ENCODE data around the gene ATXN3L.

The ATXN3L gene

GRCh38 chrX:13319953-13320352, at the start of gene ATXN3L:
Gene ATXN3L (minus strand): TSS chrX:13320053. CDS start chrX:13319934, 119 bp downstream.
- no peak within 1 kb of the TSS for H3K4me3 ChIP-seq (ENCODE audit: low read length)
- TF ChIP-seq CTCF (conservative IDR thresholded peaks at IDR 0.05; ENCODE audit: low read depth, low read length), result no peak
- no peak for DNase-seq (ENCODE audit: low read depth)

DNA sequence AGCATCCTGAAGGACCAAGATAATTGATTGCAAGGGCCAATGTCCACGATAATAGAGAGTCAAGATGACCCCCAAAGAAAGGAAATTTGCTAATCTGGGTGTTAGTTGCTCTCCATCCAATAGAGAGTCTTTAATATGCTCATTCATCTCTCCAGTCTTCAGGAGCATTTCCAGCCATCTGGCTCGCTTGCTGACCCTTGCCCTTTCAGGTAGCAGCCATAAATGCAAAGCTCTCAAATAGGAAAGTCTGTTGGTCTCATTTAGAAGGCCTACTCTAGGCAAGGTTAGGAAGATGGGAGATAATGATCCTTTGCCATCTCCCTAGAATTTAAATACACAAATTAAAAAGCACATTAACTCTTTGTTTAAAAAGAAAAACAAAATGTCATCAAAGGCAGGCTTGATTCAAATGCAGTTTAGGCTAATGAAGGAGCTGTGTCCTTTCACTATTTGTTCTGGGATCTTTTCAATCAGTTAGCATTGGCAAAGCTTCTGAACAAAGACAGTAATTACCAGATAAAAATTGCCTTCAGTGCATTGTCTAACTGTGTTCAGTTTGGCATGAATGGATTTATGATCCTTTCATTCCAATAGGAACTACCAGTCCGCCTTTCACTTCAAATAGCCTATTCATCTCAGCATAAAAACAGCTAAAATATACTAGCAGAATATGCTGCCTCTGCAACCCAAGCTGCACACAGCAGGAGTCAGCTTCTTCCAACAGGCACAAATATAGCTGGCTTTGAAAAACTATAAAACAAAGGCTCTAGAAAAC, 49.6 kb upstream of the ATXN3L start:
- no peak overlapping the region for H3K4me3 ChIP-seq (ENCODE audit: low read length)
- no peak for TF ChIP-seq CTCF (conservative IDR thresholded peaks at IDR 0.05; ENCODE audit: low read depth, low read length)
- DNase-seq (ENCODE audit: low read depth), result no peak

GRCh38 chrX:13367950-13368349, 48.1 kb upstream of the ATXN3L start:
- no peak for TF ChIP-seq CTCF (conservative IDR thresholded peaks at IDR 0.05; ENCODE audit: low read depth, low read length)
- no peak for DNase-seq (ENCODE audit: low read depth)
- no peak overlapping the region for H3K4me3 ChIP-seq (ENCODE audit: low read length)

DNA sequence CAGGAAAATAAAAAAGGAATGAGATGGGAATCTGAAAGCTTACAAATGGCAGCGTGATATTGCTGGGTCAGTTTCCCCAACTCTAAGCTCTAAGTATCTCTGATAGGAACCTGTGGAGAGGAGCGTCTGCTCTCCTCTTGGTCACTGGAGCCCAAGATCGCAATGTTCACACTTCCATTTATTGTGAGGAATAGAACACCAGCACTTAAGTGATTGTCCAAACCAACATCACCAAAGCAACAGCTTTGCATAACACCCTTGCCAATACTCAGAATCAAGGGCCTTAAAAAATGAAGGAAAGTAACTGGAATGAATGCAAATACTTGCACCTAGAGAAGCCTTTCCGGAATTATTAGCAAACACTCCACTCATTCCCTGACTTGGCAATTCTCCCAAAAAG, 46.8 kb upstream of the ATXN3L start:
- no peak for TF ChIP-seq CTCF (conservative IDR thresholded peaks at IDR 0.05; ENCODE audit: low read depth, low read length)
- no peak for DNase-seq (ENCODE audit: low read depth)
- no peak overlapping the region for H3K4me3 ChIP-seq (ENCODE audit: low read length)

GRCh38 chrX:13365161-13365560, 45.3 kb upstream of the ATXN3L start:
- DNase-seq (ENCODE audit: low read depth), result no peak

GRCh38 chrX:13364230-13364857, 44.5 kb upstream of the ATXN3L start:
- no peak for TF ChIP-seq CTCF (conservative IDR thresholded peaks at IDR 0.05; ENCODE audit: low read depth, low read length)
- DNase-seq (ENCODE audit: low read depth), result no peak
- no peak overlapping the region for H3K4me3 ChIP-seq (ENCODE audit: low read length)

More at GRCh38 chrX:13365161-13365560, 45.3 kb upstream of the ATXN3L start:
- no peak for TF ChIP-seq CTCF (conservative IDR thresholded peaks at IDR 0.05; ENCODE audit: low read depth, low read length)
- no peak overlapping the region for H3K4me3 ChIP-seq (ENCODE audit: low read length)

DNA sequence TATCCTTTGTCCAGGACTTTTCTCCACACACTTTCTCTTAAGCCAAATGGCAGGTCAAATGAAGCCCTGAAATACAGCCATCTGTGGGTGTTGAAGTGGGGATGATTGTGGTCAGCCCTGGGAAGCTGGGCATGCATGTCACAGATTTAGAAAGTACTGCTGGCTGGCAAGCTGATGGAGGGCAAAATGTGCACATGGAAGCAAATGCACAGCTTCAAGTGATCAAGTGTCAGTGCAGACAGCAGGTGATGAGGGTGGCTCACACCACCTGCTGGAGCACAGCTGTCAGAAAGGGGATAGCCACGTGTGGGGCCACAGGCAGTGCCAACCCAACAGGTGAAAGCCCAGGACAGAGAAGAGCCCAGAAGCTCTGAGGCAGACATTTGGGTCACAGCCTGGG, 40.3 kb upstream of the ATXN3L start:
- no peak for DNase-seq (ENCODE audit: low read depth)
- no peak overlapping the region for H3K4me3 ChIP-seq (ENCODE audit: low read length)
- no peak for TF ChIP-seq CTCF (conservative IDR thresholded peaks at IDR 0.05; ENCODE audit: low read depth, low read length)

All from retinal pigment epithelial cell (primary cell).